Muscle layer of duodenum (tissue), 2 donors: Measurements from ENCODE around the gene TATDN3.
"Not testable (repeated sequence)": the region's sequence is repeated elsewhere in the genome, so short reads cannot be mapped to it uniquely, and the experiment has no call there.

Experiments used
- H3K27ac ChIP-seq: one replicate; pipeline ENCODE4 v1.7.0; 2013; ENCODE audit warnings: mild to moderate bottlenecking, low read length
- H3K27me3 ChIP-seq: one replicate; pipeline ENCODE4 v1.7.0; 2013; ENCODE audit warnings: low read depth, mild to moderate bottlenecking, control low read depth, low read length
- H3K36me3 ChIP-seq, 2 donors: one replicate each; pipeline ENCODE4 v1.7.0; 2013; ENCODE audit warnings: low read length in 2 of 2, control low read depth in 1 of 2, mild to moderate bottlenecking in 1 of 2; ENCODE audit not compliant: insufficient read depth in 2 of 2, control insufficient read depth in 1 of 2
- H3K4me1 ChIP-seq, 2 donors: one replicate each; pipeline ENCODE4 v1.7.0; 2013; ENCODE audit warnings: low read length in 2 of 2, mild to moderate bottlenecking in 2 of 2, control low read depth in 1 of 2, moderate library complexity in 1 of 2; ENCODE audit not compliant: insufficient read depth in 2 of 2, control insufficient read depth in 1 of 2
- H3K4me3 ChIP-seq, 2 donors: one replicate each; pipeline ENCODE4 v1.7.0; 2013; ENCODE audit warnings: low read length in 2 of 2, low read depth in 1 of 2, mild to moderate bottlenecking in 1 of 2
- H3K9me3 ChIP-seq, 2 donors: one replicate each; pipeline ENCODE4 v1.7.0; 2013; ENCODE audit warnings: low read length in 2 of 2, control low read depth in 1 of 2, mild to moderate bottlenecking in 1 of 2; ENCODE audit not compliant: control insufficient read depth in 1 of 2
- donor health status: healthy.

The TATDN3 gene

DNA sequence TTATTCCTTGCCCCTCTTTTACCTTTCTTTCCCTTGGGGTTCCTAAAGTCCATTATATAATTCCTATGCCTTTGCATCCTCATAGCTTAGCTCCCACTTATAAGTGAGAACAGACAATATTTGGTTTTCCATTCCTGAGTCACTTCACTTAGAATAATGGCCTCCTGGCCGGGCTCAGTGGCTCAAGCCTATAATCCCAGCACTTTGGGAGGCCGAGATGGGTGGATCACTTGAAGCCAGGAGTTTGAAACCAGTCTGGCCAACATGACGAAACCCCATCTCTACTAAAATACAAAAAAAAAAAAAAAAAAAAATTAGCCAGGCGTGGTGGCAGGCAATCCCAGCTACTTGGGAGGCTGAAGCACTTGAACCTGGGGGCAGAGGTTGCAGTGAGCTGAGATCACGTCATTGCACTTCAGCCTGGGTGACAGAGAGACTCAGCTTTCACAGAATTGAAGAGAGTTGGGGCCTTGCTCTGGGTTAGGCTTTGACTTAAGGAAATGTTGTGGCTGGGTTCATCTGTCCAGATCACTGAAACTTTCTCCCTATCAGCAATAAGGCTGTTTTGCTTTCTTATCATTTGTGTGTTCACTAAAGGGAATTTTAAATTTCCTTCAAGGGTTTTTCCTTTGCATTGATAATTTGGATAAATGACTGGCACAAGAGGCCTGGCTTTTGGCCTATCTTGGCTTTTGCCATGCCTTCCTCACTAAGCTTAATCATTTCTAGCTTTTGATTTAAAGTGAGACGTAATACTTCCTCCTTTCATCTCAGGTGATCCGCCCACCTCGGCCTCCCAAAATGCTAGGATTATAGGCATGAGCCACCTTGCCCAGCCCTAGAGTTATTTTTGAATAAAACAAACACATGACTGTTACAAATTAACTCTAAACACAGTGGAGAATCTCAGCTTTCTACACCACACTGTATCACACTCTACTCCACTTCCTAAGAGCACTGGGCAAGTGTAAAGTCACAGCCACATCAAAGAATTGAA is 41.8 kb downstream of the TATDN3 start:
- H3K27me3 ChIP-seq, H3K27ac ChIP-seq, H3K36me3 ChIP-seq, H3K4me1 ChIP-seq, H3K9me3 ChIP-seq, H3K4me3 ChIP-seq: not testable (repeated sequence)

- no peaks in the 10 kb centered on the region for H3K9me3 ChIP-seq
- no peak overlapping the region for H3K4me3 ChIP-seq
- no peaks in the 10 kb centered on the region for H3K4me1 ChIP-seq
- H3K27me3 ChIP-seq, result no peaks in the 10 kb centered on the region
- no peaks in the 10 kb centered on the region for H3K36me3 ChIP-seq
- H3K27ac ChIP-seq, result no peak overlapping the region
These were observed 46.5 kb downstream of the TATDN3 start for GRCh38 chr1:212838145-212838544.

- H3K4me3 ChIP-seq, H3K9me3 ChIP-seq, H3K27ac ChIP-seq, H3K36me3 ChIP-seq, H3K27me3 ChIP-seq, H3K4me1 ChIP-seq: not testable (repeated sequence)
These were observed 52.8 kb downstream of the TATDN3 start for GRCh38 chr1:212844521-212844920.

DNA sequence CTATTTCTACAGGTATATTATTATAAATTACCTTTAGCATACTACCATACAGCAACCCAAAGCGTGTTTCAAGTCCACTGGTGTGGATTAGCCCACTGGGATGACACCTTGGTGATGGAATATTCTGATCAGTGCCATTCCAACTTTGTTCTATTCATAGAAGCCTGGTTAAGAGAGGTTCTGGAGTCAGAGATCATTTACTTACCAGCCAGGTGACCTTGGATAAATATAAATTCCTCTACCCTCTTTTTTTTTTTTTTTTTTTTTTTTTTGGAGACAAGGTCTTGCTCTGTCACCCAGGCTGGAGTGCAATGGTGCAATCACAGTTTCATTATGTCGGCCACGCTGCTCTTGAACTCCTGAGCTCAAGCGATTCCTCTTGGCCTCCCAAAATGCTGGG is 55.9 kb downstream of the TATDN3 start, which contains the start of gene SPATA45:
TSS of gene SPATA45 (minus strand) at position 101 of the 400 bp plus-strand sequence. CDS start 11,500 bp downstream, outside the sequence.
- Histone ChIP-seq H3K4me3 (no peak within 1 kb of the TSS), H3K27me3 (no peaks in the 10 kb centered on the region), H3K36me3 (no peaks in the 10 kb centered on the region), H3K27ac (no peak within 1 kb of the TSS), H3K9me3 (no peaks in the 10 kb centered on the region), H3K4me1 (no peaks in the 10 kb centered on the region)

- Histone ChIP-seq H3K4me3 (no peak overlapping the region), H3K36me3 (no peaks in the 10 kb centered on the region), H3K9me3 (no peaks in the 10 kb centered on the region), H3K4me1 (peaks cover 0 to 6% of the 10 kb centered on the region in 2 donors), H3K27ac (no peak overlapping the region), H3K27me3 (no peaks in the 10 kb centered on the region)
These were observed 60.5 kb downstream of the TATDN3 start for GRCh38 chr1:212852105-212852688.

DNA sequence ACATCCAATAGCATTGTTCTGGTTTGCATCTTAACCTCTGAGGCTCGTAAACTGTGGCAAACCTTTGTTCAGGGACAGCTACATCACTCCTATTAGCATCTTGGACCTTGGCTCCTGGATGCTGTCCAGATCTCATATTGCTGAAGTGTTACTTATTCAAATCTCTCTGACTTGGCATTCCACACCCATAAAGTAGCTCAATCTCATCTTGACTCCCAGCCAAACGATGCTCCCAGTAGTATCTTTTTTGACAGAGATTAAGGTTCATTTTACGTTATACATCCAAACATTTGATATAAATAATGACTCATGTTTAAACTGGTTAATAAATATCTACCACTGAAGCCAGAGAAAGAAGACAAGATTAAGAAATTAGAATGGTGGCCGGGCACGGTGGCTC is 62.0 kb downstream of the TATDN3 start:
- Histone ChIP-seq H3K27ac (no peak overlapping the region), H3K9me3 (no peaks in the 10 kb centered on the region), H3K36me3 (no peaks in the 10 kb centered on the region), H3K4me3 (no peak overlapping the region), H3K4me1 (peaks cover 0 to 9% of the 10 kb centered on the region in 2 donors), H3K27me3 (no peaks in the 10 kb centered on the region)

DNA sequence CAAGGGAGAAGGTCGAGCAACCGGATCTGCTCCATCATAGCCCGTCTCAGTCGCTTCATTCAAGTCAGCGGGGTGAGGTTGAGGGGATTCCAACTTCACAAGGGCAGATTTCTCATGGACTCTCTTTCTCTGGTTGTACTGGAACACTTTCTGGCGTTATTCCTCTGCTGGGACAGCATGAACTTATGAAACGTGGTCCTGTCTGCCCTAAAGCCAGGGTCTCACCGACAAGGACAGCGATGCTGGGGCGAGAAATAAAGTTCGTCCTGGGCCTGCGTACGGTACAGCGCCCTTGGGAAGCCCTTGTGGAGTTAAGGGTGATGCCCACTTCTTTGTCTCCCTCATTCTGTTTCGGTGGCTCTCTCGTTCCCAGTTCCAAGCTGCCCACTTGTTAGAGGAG is 65.1 kb downstream of the TATDN3 start:
- Histone ChIP-seq H3K9me3 (no peaks in the 10 kb centered on the region), H3K4me1 (peaks cover 7 to 32% of the 10 kb centered on the region in 2 donors), H3K27ac (no peak overlapping the region), H3K4me3 (peak overlapping the region; percentile 26 to 83), H3K36me3 (peaks cover 0 to 4% of the 10 kb centered on the region in 2 donors), H3K27me3 (no peaks in the 10 kb centered on the region)

GRCh38 chr1:212857992-212858460 is 66.3 kb downstream of the TATDN3 start, which contains the start of gene FLVCR1:
Gene FLVCR1, plus strand, starts transcription at chr1:212858275. Its CDS starts 178 bp downstream, at chr1:212858453.
- H3K36me3 ChIP-seq, result peaks cover 0 to 4% of the 10 kb centered on the region in 2 donors

GRCh38 chr1:212858461-212859265 is 67.0 kb downstream of the TATDN3 start:
- peaks cover 0 to 4% of the 10 kb centered on the region in 2 donors for H3K36me3 ChIP-seq
- H3K27me3 ChIP-seq, result no peaks in the 10 kb centered on the region
- peaks cover 7 to 32% of the 10 kb centered on the region in 2 donors for H3K4me1 ChIP-seq
- peak overlapping the region; percentile 68 to 83 for H3K4me3 ChIP-seq
- peak overlapping the region; percentile 16 for H3K27ac ChIP-seq
- H3K9me3 ChIP-seq, result no peaks in the 10 kb centered on the region

More at GRCh38 chr1:212857992-212858460, 66.3 kb downstream of the TATDN3 start, which contains the start of gene FLVCR1:
- H3K9me3 ChIP-seq, result no peaks in the 10 kb centered on the region
- peak within 1 kb of the TSS; percentile 65 for H3K27ac ChIP-seq
- H3K4me3 ChIP-seq, result peak within 1 kb of the TSS; percentile 68 to 83
- H3K4me1 ChIP-seq, result peaks cover 7 to 32% of the 10 kb centered on the region in 2 donors
- no peaks in the 10 kb centered on the region for H3K27me3 ChIP-seq

- Histone ChIP-seq H3K27ac (no peak overlapping the region), H3K9me3 (no peaks in the 10 kb centered on the region), H3K4me1 (peaks cover 7 to 32% of the 10 kb centered on the region in 2 donors), H3K4me3 (peak overlapping the region in 1 of 2 donors; percentile 23), H3K27me3 (no peaks in the 10 kb centered on the region), H3K36me3 (peaks cover 0 to 10% of the 10 kb centered on the region in 2 donors)
These were observed 69.3 kb downstream of the TATDN3 start for GRCh38 chr1:212860713-212861581.
